Ascending aorta (tissue), 2 donors: ENCODE results near the gene TDRD12. TPM values are rescaled to one million over a fixed set of nuclear protein-coding genes. Genes with fewer than 3 reads are reported as not detected.
"Not testable (repeated sequence)": the region's sequence is repeated elsewhere in the genome, so short reads cannot be mapped to it uniquely, and the experiment has no call there.

Experiments used
- DNase-seq, 2 donors: peaks; one replicate each; pipeline ENCODE4 v3.0.0-alpha.2; 2019; ENCODE audit warnings: low spot score in 2 of 2
- H3K27ac ChIP-seq, 2 donors: fragments of 200-600 bp; sonication (generic); one replicate each; pipeline ENCODE4 v1.5.1; 2016 to 2017; ENCODE audit warnings: mild to moderate bottlenecking in 1 of 2
- H3K27me3 ChIP-seq: fragments of 200-600 bp; sonication (generic); one replicate; pipeline ENCODE4 v1.5.1; 2017
- H3K36me3 ChIP-seq, 2 donors: fragments of 200-600 bp; sonication (generic); one replicate each; pipeline ENCODE4 v1.5.1; 2016
- H3K4me1 ChIP-seq, 2 donors: fragments of 200-600 bp; sonication (generic); one replicate each; pipeline ENCODE4 v1.5.1; 2016 to 2017; ENCODE audit warnings: mild to moderate bottlenecking in 1 of 2
- H3K4me3 ChIP-seq, 2 donors: fragments of 200-600 bp; sonication (generic); one replicate each; pipeline ENCODE4 v1.5.1; 2016 to 2017; ENCODE audit warnings: mild to moderate bottlenecking in 1 of 2
- H3K9me3 ChIP-seq, 2 donors: fragments of 200-600 bp; sonication (generic); one replicate each; pipeline ENCODE4 v1.5.1; 2016
- CTCF ChIP-seq, 3 experiments: fragments of 200-600 bp in 2 of 3; fragments of 450-650 bp in 1 of 3; sonication (generic) in 2 of 3; IDR thresholded peaks; one replicate each; pipeline ENCODE4 v1.5.1; 2016 to 2019; ENCODE audit warnings: antibody characterized with exemption in 3 of 3, mild to moderate bottlenecking in 1 of 3, moderate library complexity in 1 of 3
- intact Hi-C: fragments of 100-400 bp; cut with DNase I; formaldehyde crosslinking; loops from one replicate; pipeline ENCODE4 v1.15.1; 2023
- total RNA-seq: library from RNA; depleted of rRNA; stranded (reverse); fragments of >200 nt; gene quantifications from one replicate; pipeline ENCODE4 v1.1.0, GENCODE V29; 2016

Gene TDRD12
- total RNA-seq, 1 donor from 2014 or later, result 0.11 TPM

GRCh38 chr19:32702010-32702409 is 17.6 kb upstream of the TDRD12 start:
- Histone ChIP-seq H3K27ac (no peak overlapping the region), H3K4me1 (no peaks in the 10 kb centered on the region), H3K9me3 (peaks cover 4 to 19% of the 10 kb centered on the region in 2 donors), H3K4me3 (no peak overlapping the region), H3K27me3 (no peaks in the 10 kb centered on the region), H3K36me3 (peaks cover 10 to 29% of the 10 kb centered on the region in 2 donors)
- DNase-seq, result no peak
- intact Hi-C loops, result no loop called here
- no peak for TF ChIP-seq CTCF (IDR thresholded peaks at IDR 0.05)

- H3K27me3 ChIP-seq, DNase-seq, H3K4me1 ChIP-seq, H3K27ac ChIP-seq, intact Hi-C loops, H3K4me3 ChIP-seq: not testable (repeated sequence)
- Histone ChIP-seq H3K36me3 (peaks cover 4 to 22% of the 10 kb centered on the region in 2 donors), H3K9me3 (peaks cover 4 to 19% of the 10 kb centered on the region in 2 donors)
Observed at GRCh38 chr19:32704006-32704405, 15.6 kb upstream of the TDRD12 start.

GRCh38 chr19:32708457-32708856 is 11.1 kb upstream of the TDRD12 start:
- H3K4me3 ChIP-seq, result no peak overlapping the region
- no peaks in the 10 kb centered on the region for H3K4me1 ChIP-seq
- intact Hi-C loops, result no loop called here
- H3K9me3 ChIP-seq, result peaks cover 4 to 15% of the 10 kb centered on the region in 2 donors
- no peak for DNase-seq
- no peak for TF ChIP-seq CTCF (IDR thresholded peaks at IDR 0.05)
- no peaks in the 10 kb centered on the region for H3K27me3 ChIP-seq
- peaks cover 32 to 36% of the 10 kb centered on the region in 2 donors for H3K36me3 ChIP-seq
- no peak overlapping the region for H3K27ac ChIP-seq

- H3K9me3 ChIP-seq, result peaks cover 0 to 10% of the 10 kb centered on the region in 2 donors
- intact Hi-C loops, result no loop called here
- H3K36me3 ChIP-seq, result peaks cover 32 to 40% of the 10 kb centered on the region in 2 donors
- no peak for DNase-seq
- H3K4me1 ChIP-seq, result no peaks in the 10 kb centered on the region
- H3K4me3 ChIP-seq, result no peak overlapping the region
- no peak overlapping the region for H3K27ac ChIP-seq
- no peak for TF ChIP-seq CTCF (IDR thresholded peaks at IDR 0.05)
- H3K27me3 ChIP-seq, result no peaks in the 10 kb centered on the region
Observed at GRCh38 chr19:32709032-32709431, 10.5 kb upstream of the TDRD12 start.

- TF ChIP-seq CTCF (IDR thresholded peaks at IDR 0.05), result no peak
- intact Hi-C loops, result no loop called here
- no peaks in the 10 kb centered on the region for H3K9me3 ChIP-seq
- H3K4me3 ChIP-seq, result no peak overlapping the region
- peaks cover 28 to 39% of the 10 kb centered on the region in 2 donors for H3K36me3 ChIP-seq
- no peaks in the 10 kb centered on the region for H3K27me3 ChIP-seq
- H3K27ac ChIP-seq, result no peak overlapping the region
- DNase-seq, result no peak
- no peaks in the 10 kb centered on the region for H3K4me1 ChIP-seq
Observed at GRCh38 chr19:32711747-32712146, 7.8 kb upstream of the TDRD12 start.

- H3K27me3 ChIP-seq, intact Hi-C loops, H3K4me3 ChIP-seq, H3K9me3 ChIP-seq, DNase-seq, H3K4me1 ChIP-seq, H3K27ac ChIP-seq: not testable (repeated sequence)
- H3K36me3 ChIP-seq, result peaks cover 13 to 33% of the 10 kb centered on the region in 2 donors
Observed at GRCh38 chr19:32716203-32716602, 3.4 kb upstream of the TDRD12 start.

GRCh38 chr19:32717496-32717895 is 2.1 kb upstream of the TDRD12 start:
- no peaks in the 10 kb centered on the region for H3K27me3 ChIP-seq
- H3K4me1 ChIP-seq, result no peaks in the 10 kb centered on the region
- no peaks in the 10 kb centered on the region for H3K9me3 ChIP-seq
- peaks cover 4 to 22% of the 10 kb centered on the region in 2 donors for H3K36me3 ChIP-seq
- H3K4me3 ChIP-seq, result no peak overlapping the region
- DNase-seq, result no peak
- no peak overlapping the region for H3K27ac ChIP-seq
- TF ChIP-seq CTCF (IDR thresholded peaks at IDR 0.05), result no peak
- intact Hi-C loops, result no loop called here
